T-cell (primary cell): ENCODE measurements around the gene APCDD1. TPM values are rescaled to one million over a fixed set of nuclear protein-coding genes. Genes with fewer than 3 reads are reported as not detected.

Experiments
- ATAC-seq, 4 experiments: fragments of 200-7000 bp in 3 of 4; fragments of 150-1000 bp in 1 of 4; cut with Tn5 transposase; replicated peaks in 1 of 4; 1 replicate in 3 of 4; 2 replicates in 1 of 4; pipeline ENCODE4 v1.10.0; 2021; ENCODE audit warnings: moderate library complexity in 3 of 4, mild to moderate bottlenecking in 2 of 4, moderate number of reproducible peaks in 1 of 4
- CTCF ChIA-PET, 2 donors: fragments of 300-600 bp; sonication (Branson Sonifier 250); formaldehyde crosslinking; loops; one replicate each; lab custom pipeline; 2022; ENCODE audit warnings: antibody characterized with exemption in 2 of 2; lab: Charles Lee
- POLR2A ChIA-PET, 2 donors: fragments of 300-600 bp; sonication (Branson Sonifier 250); formaldehyde crosslinking; loops; one replicate each; lab custom pipeline; 2022; ENCODE audit warnings: antibody characterized with exemption in 2 of 2; lab: Charles Lee
- DNase-seq, 35 experiments: peaks; one replicate each; pipeline versions ENCODE4 v3.0.0 to v3.0.0-alpha.2; 2013 to 2023
- H3K27ac ChIP-seq: one replicate; pipeline ENCODE4 v1.5.1; 2013; ENCODE audit warnings: low read length
- H3K27me3 ChIP-seq, 2 experiments: replicated peaks in 1 of 2; 1 replicate in 1 of 2; 2 replicates in 1 of 2; pipeline versions ENCODE4 v1.6.1 to v1.7.0; 2013; ENCODE audit warnings: low read length in 1 of 2, mixed read lengths in 1 of 2; ENCODE audit not compliant: control insufficient read depth in 2 of 2, insufficient read depth in 2 of 2; ENCODE audit errors: extremely low read depth in 1 of 2
- H3K36me3 ChIP-seq, 2 donors: 1 replicate in 1 of 2; 2 replicates in 1 of 2; pipeline versions ENCODE4 v1.6.1 to v1.7.0; 2013; ENCODE audit warnings: low read length in 1 of 2; ENCODE audit not compliant: control insufficient read depth in 2 of 2, insufficient read depth in 1 of 2; ENCODE audit errors: extremely low read depth in 1 of 2
- H3K4me1 ChIP-seq, 2 experiments: 1 replicate in 1 of 2; 2 replicates in 1 of 2; pipeline versions ENCODE4 v1.6.1 to v1.7.0; 2013; ENCODE audit warnings: low read length in 2 of 2, mixed read lengths in 1 of 2; ENCODE audit not compliant: insufficient read depth in 2 of 2, control insufficient read depth in 1 of 2; ENCODE audit errors: extremely low read depth in 1 of 2
- H3K4me3 ChIP-seq, 2 donors: 1 replicate in 1 of 2; 2 replicates in 1 of 2; pipeline versions ENCODE4 v1.5.1 to v1.7.0; 2013; ENCODE audit warnings: mild to moderate bottlenecking in 2 of 2, low read length in 1 of 2, moderate library complexity in 1 of 2; ENCODE audit not compliant: control insufficient read depth in 1 of 2; ENCODE audit errors: extremely low read depth in 1 of 2
- H3K9me3 ChIP-seq: 2 replicates; pipeline ENCODE4 v1.7.0; 2013
- H3K27ac Mint-ChIP-seq, 2 donors: one replicate each; pipeline ENCODE4 v1.8.0; 2020 to 2021; ENCODE audit warnings: mild to moderate bottlenecking in 2 of 2, mixed read lengths in 2 of 2
- H3K27me3 Mint-ChIP-seq, 2 donors: one replicate each; pipeline ENCODE4 v1.8.0; 2021 to 2022; ENCODE audit warnings: mixed read lengths in 2 of 2
- H3K36me3 Mint-ChIP-seq: one replicate; pipeline ENCODE4 v1.8.0; 2021; ENCODE audit warnings: mixed read lengths
- H3K4me1 Mint-ChIP-seq, 3 donors: one replicate each; pipeline ENCODE4 v1.8.0; 2020 to 2022; ENCODE audit warnings: mixed read lengths in 3 of 3, mild to moderate bottlenecking in 1 of 3
- H3K4me3 Mint-ChIP-seq, 3 donors: one replicate each; pipeline ENCODE4 v1.8.0; 2020 to 2022; ENCODE audit warnings: mild to moderate bottlenecking in 3 of 3, mixed read lengths in 3 of 3, moderate library complexity in 3 of 3
- H3K9me3 Mint-ChIP-seq, 3 donors: one replicate each; pipeline ENCODE4 v1.8.0; 2020 to 2022; ENCODE audit warnings: mixed read lengths in 3 of 3
- WGBS: methylation state at CpG from one replicate; pipeline ENCODE4 v1.1.5; 2013; ENCODE audit warnings: missing lambda C conversion rate; ENCODE audit not compliant: insufficient coverage; 5-methylcytosine and 5-hydroxymethylcytosine counted together
- total RNA-seq, 35 experiments: library from RNA in 6 of 35; stranded (reverse) in 6 of 35; fragments of 120-200 nt in 1 of 35; gene quantifications; one replicate each; pipeline versions ENCODE4 v1.2.1 to v1.2.4 and lab custom pipeline; 2013 to 2026

APCDD1 gene
- total RNA-seq, 5 donors from 2014 or later (not counting 1 experiment from before 2014, with no cell fraction given) = 0.32 to 0.62 (median 0.38) TPM; not detected in 2

GRCh38 chr18:10471574-10471973 lies 17.1 kb downstream of the APCDD1 start:
- CTCF ChIA-PET = no interaction called here

GRCh38 chr18:10473132-10473531 lies 18.7 kb downstream of the APCDD1 start:
- ChIA-PET CTCF (no interaction called here), POLR2A (no interaction called here)
- no peak for DNase-seq
- H3K4me3 ChIP-seq = no peak overlapping the region
- Mint-ChIP-seq H3K4me3 (no peak overlapping the region), H3K27ac (no peak overlapping the region), H3K36me3 (no peaks in the 10 kb centered on the region), H3K4me1 (peaks cover 0 to 9% (median 0%) of the 10 kb centered on the region in 3 donors), H3K9me3 (no peaks in the 10 kb centered on the region), H3K27me3 (peaks cover 18 to 36% of the 10 kb centered on the region in 2 donors)
- ATAC-seq = no peak
- H3K36me3 ChIP-seq = no peaks in the 10 kb centered on the region
- peaks cover 0 to 30% of the 10 kb centered on the region in 2 experiments for H3K27me3 ChIP-seq
- H3K27ac ChIP-seq = no peak overlapping the region
- no peaks in the 10 kb centered on the region for H3K4me1 ChIP-seq
- 89% methylated on average over 4 of the region's 5 CpGs for WGBS
- H3K9me3 ChIP-seq = no peaks in the 10 kb centered on the region

More at GRCh38 chr18:10471574-10471973, 17.1 kb downstream of the APCDD1 start:
- Histone ChIP-seq H3K27ac (no peak overlapping the region), H3K36me3 (no peaks in the 10 kb centered on the region), H3K4me3 (no peak overlapping the region), H3K4me1 (no peaks in the 10 kb centered on the region), H3K9me3 (no peaks in the 10 kb centered on the region), H3K27me3 (peaks cover 0 to 27% of the 10 kb centered on the region in 2 experiments)
- H3K4me1 Mint-ChIP-seq = peaks cover 0 to 6% (median 0%) of the 10 kb centered on the region in 3 donors
- POLR2A ChIA-PET = no interaction called here
- H3K27ac Mint-ChIP-seq = no peak overlapping the region
- no peak overlapping the region for H3K4me3 Mint-ChIP-seq
- H3K9me3 Mint-ChIP-seq = no peaks in the 10 kb centered on the region
- peaks cover 8 to 30% of the 10 kb centered on the region in 2 donors for H3K27me3 Mint-ChIP-seq
- H3K36me3 Mint-ChIP-seq = no peaks in the 10 kb centered on the region
- DNase-seq (no peak), ATAC-seq (no peak)
- WGBS = 93% methylated on average over 20 of the region's 22 CpGs

GRCh38 chr18:10474309-10474708 lies 19.9 kb downstream of the APCDD1 start:
- Histone ChIP-seq H3K27ac (no peak overlapping the region), H3K4me1 (no peaks in the 10 kb centered on the region), H3K9me3 (no peaks in the 10 kb centered on the region), H3K36me3 (peaks cover 0 to 2% of the 10 kb centered on the region in 2 donors), H3K27me3 (peaks cover 0 to 37% of the 10 kb centered on the region in 2 experiments), H3K4me3 (no peak overlapping the region)
- H3K36me3 Mint-ChIP-seq = no peaks in the 10 kb centered on the region
- H3K4me3 Mint-ChIP-seq = no peak overlapping the region
- ChIA-PET CTCF (no interaction called here), POLR2A (no interaction called here)
- H3K9me3 Mint-ChIP-seq = no peaks in the 10 kb centered on the region
- H3K27me3 Mint-ChIP-seq = peaks cover 21 to 41% of the 10 kb centered on the region in 2 donors
- ATAC-seq = no peak
- no peak overlapping the region for H3K27ac Mint-ChIP-seq
- no peak for DNase-seq
- H3K4me1 Mint-ChIP-seq = peaks cover 0 to 9% (median 0%) of the 10 kb centered on the region in 3 donors
- 86% methylated on average over 10 of the region's 17 CpGs for WGBS

- CTCF ChIA-PET = no interaction called here
- Histone ChIP-seq H3K9me3 (no peaks in the 10 kb centered on the region), H3K27ac (no peak overlapping the region), H3K36me3 (peaks cover 0 to 2% of the 10 kb centered on the region in 2 donors), H3K27me3 (peaks cover 0 to 37% of the 10 kb centered on the region in 2 experiments), H3K4me3 (no peak overlapping the region), H3K4me1 (no peaks in the 10 kb centered on the region)
- no peaks in the 10 kb centered on the region for H3K36me3 Mint-ChIP-seq
- H3K4me1 Mint-ChIP-seq = peaks cover 0 to 9% (median 0%) of the 10 kb centered on the region in 3 donors
- ATAC-seq (no peak), DNase-seq (no peak)
- H3K27ac Mint-ChIP-seq = no peak overlapping the region
- POLR2A ChIA-PET = no interaction called here
- WGBS = no CpG with 5 or more reads among the region's 3 CpGs
- peaks cover 21 to 38% of the 10 kb centered on the region in 2 donors for H3K27me3 Mint-ChIP-seq
- H3K9me3 Mint-ChIP-seq = no peaks in the 10 kb centered on the region
- H3K4me3 Mint-ChIP-seq = no peak overlapping the region
Measured at GRCh38 chr18:10475276-10475653, 20.8 kb downstream of the APCDD1 start.

- peaks cover 21 to 36% of the 10 kb centered on the region in 2 donors for H3K27me3 Mint-ChIP-seq
- H3K27ac Mint-ChIP-seq = no peak overlapping the region
- peaks cover 0 to 37% of the 10 kb centered on the region in 2 experiments for H3K27me3 ChIP-seq
- H3K36me3 Mint-ChIP-seq = no peaks in the 10 kb centered on the region
- H3K9me3 Mint-ChIP-seq = no peaks in the 10 kb centered on the region
- ChIA-PET CTCF (no interaction called here), POLR2A (no interaction called here)
- no peak overlapping the region for H3K27ac ChIP-seq
- peaks cover 0 to 2% of the 10 kb centered on the region in 2 donors for H3K36me3 ChIP-seq
- DNase-seq = no peak
- ATAC-seq = no peak
- no peaks in the 10 kb centered on the region for H3K4me1 ChIP-seq
- H3K4me3 ChIP-seq = no peak overlapping the region
- H3K4me3 Mint-ChIP-seq = no peak overlapping the region
- 71% methylated on average over 13 of the region's 15 CpGs for WGBS
- peaks cover 0 to 9% (median 0%) of the 10 kb centered on the region in 3 donors for H3K4me1 Mint-ChIP-seq
- H3K9me3 ChIP-seq = no peaks in the 10 kb centered on the region
Measured at GRCh38 chr18:10475654-10476291, 21.3 kb downstream of the APCDD1 start.

GRCh38 chr18:10476338-10476791 lies 21.9 kb downstream of the APCDD1 start:
- ATAC-seq = no peak
- Histone ChIP-seq H3K27ac (no peak overlapping the region), H3K36me3 (peaks cover 0 to 2% of the 10 kb centered on the region in 2 donors), H3K4me1 (no peaks in the 10 kb centered on the region), H3K9me3 (no peaks in the 10 kb centered on the region), H3K27me3 (peaks cover 0 to 37% of the 10 kb centered on the region in 2 experiments), H3K4me3 (no peak overlapping the region)
- no peaks in the 10 kb centered on the region for H3K9me3 Mint-ChIP-seq
- H3K36me3 Mint-ChIP-seq = no peaks in the 10 kb centered on the region
- CTCF ChIA-PET = no interaction called here
- H3K4me3 Mint-ChIP-seq = no peak overlapping the region
- H3K4me1 Mint-ChIP-seq = peaks cover 0 to 9% (median 0%) of the 10 kb centered on the region in 3 donors
- no peak overlapping the region for H3K27ac Mint-ChIP-seq
- DNase-seq = no peak
- WGBS = 54% methylated on average over 9 of the region's 9 CpGs
- peaks cover 21 to 36% of the 10 kb centered on the region in 2 donors for H3K27me3 Mint-ChIP-seq
- POLR2A ChIA-PET = no interaction called here
